ENCODE data around the gene BMS1.

DNA sequence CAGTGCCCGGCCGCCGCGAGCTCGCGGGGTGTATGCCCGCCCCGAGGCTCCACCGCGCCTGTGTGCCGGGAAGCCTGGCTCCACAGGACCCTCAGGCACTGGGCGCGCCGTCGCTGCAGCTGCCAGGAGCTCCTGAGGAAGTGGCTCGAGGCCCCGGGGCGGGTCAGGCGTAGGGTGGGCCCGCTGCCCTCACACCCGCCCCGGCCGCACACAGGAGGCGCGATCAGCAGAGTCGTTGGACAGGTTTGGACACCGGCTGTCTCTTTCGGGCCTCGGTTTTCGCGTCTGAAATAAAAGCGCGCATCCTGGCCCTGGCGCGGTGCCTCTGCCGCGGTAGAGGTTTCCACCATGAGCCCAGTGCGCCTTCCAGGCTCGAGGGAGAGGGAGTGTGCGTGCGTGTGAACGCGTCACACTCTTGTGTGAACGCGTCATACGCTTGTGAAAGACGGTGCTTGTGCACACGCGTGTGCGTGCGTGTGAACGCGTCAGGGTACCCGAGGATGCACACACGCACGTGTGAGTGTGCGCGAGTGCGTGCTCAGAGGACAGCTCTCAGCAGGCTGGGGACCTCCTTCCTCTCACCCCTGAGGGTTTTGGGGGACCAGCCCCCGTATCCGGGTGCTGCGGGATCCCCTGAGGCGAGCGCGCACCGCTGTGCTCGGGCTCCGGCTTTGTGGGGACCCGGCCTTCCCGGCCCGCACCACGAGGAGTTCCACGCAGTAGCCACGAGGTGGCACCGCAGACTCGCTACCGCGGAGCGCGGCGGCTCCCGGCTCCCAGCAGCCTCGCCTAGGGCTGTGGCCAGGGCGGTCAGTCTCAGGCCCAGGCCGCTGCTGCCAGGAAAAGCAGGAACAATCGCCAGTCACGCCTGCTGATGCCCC is 83.8 kb downstream of the BMS1 start:
- TF ChIP-seq, protein P1, sequence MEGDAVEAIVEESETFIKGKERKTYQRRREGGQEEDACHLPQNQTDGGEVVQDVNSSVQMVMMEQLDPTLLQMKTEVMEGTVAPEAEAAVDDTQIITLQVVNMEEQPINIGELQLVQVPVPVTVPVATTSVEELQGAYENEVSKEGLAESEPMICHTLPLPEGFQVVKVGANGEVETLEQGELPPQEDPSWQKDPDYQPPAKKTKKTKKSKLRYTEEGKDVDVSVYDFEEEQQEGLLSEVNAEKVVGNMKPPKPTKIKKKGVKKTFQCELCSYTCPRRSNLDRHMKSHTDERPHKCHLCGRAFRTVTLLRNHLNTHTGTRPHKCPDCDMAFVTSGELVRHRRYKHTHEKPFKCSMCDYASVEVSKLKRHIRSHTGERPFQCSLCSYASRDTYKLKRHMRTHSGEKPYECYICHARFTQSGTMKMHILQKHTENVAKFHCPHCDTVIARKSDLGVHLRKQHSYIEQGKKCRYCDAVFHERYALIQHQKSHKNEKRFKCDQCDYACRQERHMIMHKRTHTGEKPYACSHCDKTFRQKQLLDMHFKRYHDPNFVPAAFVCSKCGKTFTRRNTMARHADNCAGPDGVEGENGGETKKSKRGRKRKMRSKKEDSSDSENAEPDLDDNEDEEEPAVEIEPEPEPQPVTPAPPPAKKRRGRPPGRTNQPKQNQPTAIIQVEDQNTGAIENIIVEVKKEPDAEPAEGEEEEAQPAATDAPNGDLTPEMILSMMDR (IDR thresholded peaks at IDR 0.05; ENCODE audit: low read depth, low read length): peak; percentile 44
- TF ChIP-seq POLR2A (IDR thresholded peaks at IDR 0.05; ENCODE audit: extremely low read depth, insufficient read length): no peak
